ENCODE results near the gene UBC. TPM values are rescaled to one million over a fixed set of nuclear protein-coding genes. Genes with fewer than 3 reads are reported as not detected.
"Not testable (repeated sequence)": the region's sequence is repeated elsewhere in the genome, so short reads cannot be mapped to it uniquely, and the experiment has no call there.

UBC gene
- total RNA-seq, 1 donor from 2014 or later = 2,732 TPM

DNA sequence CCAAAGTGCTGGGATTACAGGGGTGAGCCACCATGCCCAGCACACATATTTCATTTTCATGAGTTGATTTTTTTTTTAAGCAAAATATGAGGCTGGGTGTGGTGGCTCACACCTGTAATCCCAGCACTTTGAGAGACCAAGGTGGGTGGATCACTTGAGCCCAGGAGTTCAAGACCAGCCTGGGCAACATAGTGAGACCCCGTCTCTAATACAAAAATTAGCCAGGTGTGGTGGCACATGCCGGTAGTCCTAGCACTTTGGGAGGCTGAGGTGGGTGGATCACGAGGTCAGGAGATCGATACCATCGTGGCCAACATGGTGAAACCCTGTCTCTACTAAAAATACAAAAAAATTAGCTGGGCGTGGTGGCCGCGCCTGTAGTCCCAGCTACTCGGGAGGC is 17.1 kb upstream of the UBC start:
- DNase-seq (ENCODE audit: low read depth) = not testable (repeated sequence)

GRCh38 chr12:124930586-124930985 is 16.1 kb upstream of the UBC start:
- DNase-seq (ENCODE audit: low read depth) = no peak

DNA sequence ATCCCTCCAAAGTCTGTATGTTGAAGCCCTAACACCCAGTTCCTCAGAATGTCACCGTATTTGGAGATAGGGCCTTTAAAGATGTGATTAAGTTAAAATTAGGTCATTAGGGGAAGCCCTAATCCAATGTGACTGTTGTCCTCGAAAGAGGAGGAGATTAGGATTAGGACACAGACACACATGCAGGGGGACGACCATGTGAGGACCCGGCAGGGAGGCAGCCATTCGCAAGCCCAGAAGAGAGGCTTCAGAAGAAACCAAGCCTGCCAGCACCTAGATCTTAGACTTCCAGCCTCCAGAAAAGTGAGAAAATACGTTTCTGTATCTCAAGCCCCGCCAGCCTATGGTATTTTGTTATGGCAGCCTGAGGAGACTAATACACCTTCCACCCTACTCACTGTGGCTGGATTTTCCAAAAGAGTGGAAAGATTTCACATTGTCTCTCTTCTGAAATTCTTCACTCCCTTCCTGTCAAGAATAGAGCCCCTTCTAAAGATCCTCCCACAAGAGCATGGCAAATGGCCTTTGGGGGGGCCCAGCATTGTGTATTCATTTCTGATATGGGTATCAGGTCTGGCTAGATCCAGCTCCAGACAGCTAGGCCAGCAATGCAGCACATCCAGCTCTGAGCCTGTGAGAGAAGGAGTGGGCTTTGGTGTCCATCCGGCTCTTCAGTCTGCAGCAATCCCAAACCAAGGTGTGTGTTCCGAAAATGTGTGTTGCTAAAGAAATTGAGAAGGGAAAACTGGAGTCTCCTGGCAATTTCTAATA is 15.4 kb upstream of the UBC start:
- DNase-seq (ENCODE audit: low read depth) = no peak

GRCh38 chr12:124928912-124929530 is 14.6 kb upstream of the UBC start:
- no peak for DNase-seq (ENCODE audit: low read depth)

GRCh38 chr12:124928095-124928911 is 13.9 kb upstream of the UBC start:
- peak; percentile 98 for DNase-seq (ENCODE audit: low read depth)

DNA sequence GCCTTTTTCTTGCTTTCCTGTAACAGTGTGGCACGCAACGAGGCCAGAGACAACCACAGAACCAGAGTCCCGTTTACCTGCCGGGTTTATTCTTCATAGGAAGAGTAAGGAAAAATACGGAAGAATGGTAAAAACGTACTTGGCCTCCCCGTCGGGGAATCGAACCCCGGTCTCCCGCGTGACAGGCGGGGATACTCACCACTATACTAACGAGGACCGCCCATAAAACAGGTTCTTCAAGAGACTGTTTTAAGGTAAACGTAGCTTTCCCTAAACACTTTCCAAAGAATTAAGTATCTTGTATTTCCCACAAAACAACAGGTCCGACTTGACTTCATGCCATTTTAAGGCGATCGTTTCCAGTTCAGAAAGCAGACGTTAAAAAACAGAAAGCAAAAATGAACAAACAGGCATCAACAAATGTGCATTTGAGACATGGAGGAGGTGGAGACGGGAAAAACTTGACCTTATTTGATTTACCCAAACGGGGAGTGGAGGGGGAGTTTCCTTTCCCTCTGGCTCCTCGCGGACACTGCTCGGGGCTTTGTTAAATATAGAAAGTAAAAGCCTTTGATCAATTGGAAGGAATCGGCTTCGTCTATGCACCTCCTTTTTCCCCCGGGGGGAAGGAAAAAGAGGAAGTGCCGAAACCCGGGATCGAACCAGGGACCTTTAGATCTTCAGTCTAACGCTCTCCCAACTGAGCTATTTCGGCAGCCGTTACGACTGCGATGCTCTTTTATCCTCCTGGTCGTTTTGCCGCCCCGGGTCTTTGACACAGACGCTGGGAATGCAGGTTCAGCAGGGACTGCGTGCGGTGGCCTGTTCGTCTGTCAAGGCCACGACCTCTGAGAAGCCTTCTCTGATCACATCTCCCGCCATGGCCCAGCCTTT is 13.0 kb upstream of the UBC start:
- peak; percentile 85 for DNase-seq (ENCODE audit: low read depth)

DNA sequence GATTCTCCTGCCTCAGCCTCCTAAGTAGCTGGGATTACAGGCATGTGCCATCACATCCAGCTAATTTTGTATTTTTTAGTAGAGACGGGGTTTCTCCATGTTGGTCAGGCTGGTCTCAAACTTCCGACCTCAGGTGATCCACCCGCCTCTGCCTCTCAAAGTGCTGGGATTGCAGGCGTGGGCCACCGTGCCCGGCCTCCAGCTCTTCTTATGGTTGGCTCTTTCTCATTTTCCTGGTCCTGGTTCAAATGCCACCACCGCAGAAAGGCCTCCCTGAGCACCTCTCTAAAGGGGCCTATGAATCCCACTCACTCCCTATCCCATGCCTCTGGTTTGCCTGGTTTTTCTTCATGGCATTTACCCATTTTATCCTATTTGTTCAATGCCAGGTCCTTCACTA is 11.3 kb upstream of the UBC start:
- DNase-seq (ENCODE audit: low read depth) = not testable (repeated sequence)

DNA sequence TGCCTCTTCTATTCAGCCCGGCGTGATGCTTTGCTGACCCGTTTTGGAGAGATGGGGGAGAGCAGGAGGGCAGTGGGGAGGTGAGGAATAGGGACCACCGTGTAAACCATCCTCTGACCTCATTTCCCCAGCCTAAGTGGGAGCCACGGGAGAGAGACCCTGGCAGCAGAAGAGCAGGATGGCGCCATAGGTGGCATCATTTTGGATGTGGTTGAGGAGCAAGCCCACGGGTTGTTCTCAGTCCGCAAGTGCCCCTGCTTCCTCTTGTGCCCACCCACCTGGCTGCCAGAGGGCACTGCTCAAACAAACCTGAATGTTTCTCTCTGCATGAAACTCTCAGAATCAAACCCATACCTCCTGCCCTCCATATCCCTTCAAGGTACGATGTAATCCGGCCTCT is 10.7 kb upstream of the UBC start:
- DNase-seq (ENCODE audit: low read depth) = no peak

DNA sequence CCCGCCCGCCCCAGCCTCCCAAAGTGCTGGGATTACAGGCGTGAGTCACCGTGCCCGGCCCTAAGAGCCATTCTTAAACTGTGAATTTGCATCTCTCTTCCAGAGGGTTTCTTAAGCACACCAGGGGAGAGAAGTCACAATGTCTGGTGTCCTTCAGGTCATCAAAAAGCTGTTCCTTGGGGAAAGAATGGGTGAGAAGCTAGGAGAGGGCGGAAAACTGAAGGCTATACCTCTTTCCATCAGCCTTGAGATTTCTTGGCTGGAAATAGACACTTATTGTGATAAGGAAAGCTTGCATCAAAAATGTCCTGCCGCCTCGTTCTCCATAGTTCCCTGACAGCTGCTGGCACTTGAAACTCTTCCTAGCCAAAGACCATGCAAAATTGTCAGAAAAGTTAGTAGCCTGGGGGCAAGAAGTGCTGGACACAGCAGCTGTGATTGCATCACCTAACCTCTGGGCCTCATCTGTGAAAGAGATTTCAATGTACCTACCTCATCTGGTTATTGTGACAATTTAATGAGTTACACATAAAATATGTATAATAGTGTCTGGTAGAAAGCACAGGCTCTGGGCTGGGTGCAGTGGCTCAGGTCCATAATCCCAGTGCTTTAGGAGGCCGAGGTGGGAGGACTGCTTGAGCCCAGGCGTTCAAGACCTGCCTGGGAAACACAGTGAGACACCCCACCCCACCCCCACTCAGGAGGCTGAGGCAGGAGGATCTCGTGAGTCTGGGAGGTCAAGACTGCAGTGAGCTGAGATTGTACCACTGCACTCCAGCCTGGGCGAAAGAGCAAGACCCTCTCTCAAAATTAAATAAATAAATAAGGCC is 9.7 kb upstream of the UBC start:
- DNase-seq (ENCODE audit: low read depth) = peak; percentile 75

GRCh38 chr12:124921200-124922031 is 7.0 kb upstream of the UBC start:
- DNase-seq (ENCODE audit: low read depth) = no peak

- no peak for DNase-seq (ENCODE audit: low read depth)
These were observed 6.0 kb upstream of the UBC start for GRCh38 chr12:124920353-124920935.

DNA sequence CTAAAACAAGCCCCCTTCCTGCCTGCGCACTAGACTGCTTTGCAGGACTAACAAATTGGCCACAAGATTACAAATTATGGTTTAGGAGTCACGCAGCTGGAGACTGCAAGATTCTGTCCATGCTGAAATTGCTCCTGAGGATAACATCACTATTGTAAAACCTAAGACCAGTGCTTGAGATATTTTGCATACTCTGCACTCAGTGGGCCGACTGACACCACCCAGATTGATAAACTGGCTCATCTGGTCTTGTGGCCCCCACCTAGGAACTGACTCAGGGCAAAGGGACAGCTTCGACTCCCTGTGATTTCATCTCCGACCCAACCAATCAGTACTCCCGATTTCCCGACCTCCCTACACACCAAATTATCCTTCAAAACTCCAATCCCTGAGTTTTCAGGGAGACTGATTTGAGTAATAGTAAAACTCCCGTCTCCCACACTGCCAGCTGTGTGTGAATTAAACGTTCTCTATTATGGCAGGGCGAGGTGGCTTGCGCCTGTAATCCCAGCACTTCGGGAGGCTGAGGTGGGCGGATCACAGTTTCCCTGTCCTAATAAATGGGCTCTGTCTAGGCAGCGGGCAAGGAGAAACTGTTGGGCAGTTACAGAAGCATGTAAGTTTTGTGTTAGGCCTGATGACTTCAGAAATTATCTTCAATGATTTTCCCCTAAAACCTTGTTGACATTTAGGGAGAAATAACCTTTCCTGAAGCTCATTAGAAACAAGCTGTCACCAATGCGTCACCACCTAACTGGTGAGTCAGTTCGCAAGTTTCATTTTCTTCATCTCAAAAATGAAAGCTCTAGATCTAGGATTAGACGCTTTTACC is 5.3 kb upstream of the UBC start:
- DNase-seq (ENCODE audit: low read depth) = peak; percentile 65

- not testable (repeated sequence) for DNase-seq (ENCODE audit: low read depth)
These were observed 4.2 kb upstream of the UBC start for GRCh38 chr12:124918622-124918988.

GRCh38 chr12:124917841-124918621 is 3.6 kb upstream of the UBC start:
- DNase-seq (ENCODE audit: low read depth) = peak; percentile 82

GRCh38 chr12:124917135-124917840 is 2.8 kb upstream of the UBC start:
- DNase-seq (ENCODE audit: low read depth) = peak; percentile 100

- DNase-seq (ENCODE audit: low read depth) = peak; percentile 97
These were observed 2.1 kb upstream of the UBC start for GRCh38 chr12:124916374-124917134.

All from renal cortical epithelial cell (primary cell).